GM23338 (cell line): ENCODE measurements around the gene PACRGL. TPM values are rescaled to one million over a fixed set of nuclear protein-coding genes. Genes with fewer than 3 reads are reported as not detected.

Experiments used
- ATAC-seq: fragments of 200-7000 bp; cut with Tn5 transposase; 3 replicates; pipeline ENCODE4 v1.9.1; 2020
- DNase-seq: peaks from one replicate; pipeline ENCODE4 v3.0.0-alpha.2; 2015; ENCODE audit warnings: low spot score
- H2AFZ ChIP-seq: fragments of 200-600 bp; sonication (generic); 2 replicates; pipeline ENCODE4 v1.8.0; 2016; ENCODE audit warnings: antibody characterized with exemption, mild to moderate bottlenecking, moderate library complexity
- H3F3A ChIP-seq: fragments of 200-600 bp; sonication (generic); replicated peaks from 2 replicates; pipeline ENCODE4 v1.8.0; 2017; ENCODE audit warnings: antibody characterized with exemption, mixed run types, low read depth
- H3K27ac ChIP-seq: fragments of 200-600 bp; sonication (generic); 2 replicates; pipeline ENCODE4 v1.6.1; 2016; ENCODE audit warnings: low read depth
- H3K27me3 ChIP-seq: fragments of 200-600 bp; sonication (generic); 2 replicates; pipeline ENCODE4 v1.8.0; 2016; ENCODE audit warnings: mild to moderate bottlenecking, mixed run types, moderate library complexity; ENCODE audit not compliant: insufficient read depth
- H3K36me3 ChIP-seq: fragments of 200-600 bp; sonication (generic); 2 replicates; pipeline ENCODE4 v1.8.0; 2016; ENCODE audit warnings: mild to moderate bottlenecking; ENCODE audit not compliant: insufficient read depth
- H3K4me1 ChIP-seq: fragments of 200-600 bp; sonication (generic); 2 replicates; pipeline ENCODE4 v1.8.0; 2016; ENCODE audit warnings: mild to moderate bottlenecking, moderate library complexity; ENCODE audit not compliant: insufficient read depth
- H3K4me2 ChIP-seq: fragments of 200-600 bp; sonication (generic); 2 replicates; pipeline ENCODE4 v1.7.1; 2017; ENCODE audit warnings: mixed run types
- H3K4me3 ChIP-seq: fragments of 200-600 bp; sonication (generic); 2 replicates; pipeline ENCODE4 v1.6.1; 2016; ENCODE audit warnings: mixed run types
- H3K79me2 ChIP-seq: fragments of 200-600 bp; sonication (generic); replicated peaks from 2 replicates; pipeline ENCODE4 v1.8.0; 2017; ENCODE audit warnings: mild to moderate bottlenecking; ENCODE audit not compliant: insufficient read depth
- H3K9me2 ChIP-seq: fragments of 200-600 bp; sonication (generic); 2 replicates; pipeline ENCODE4 v1.8.0; 2017; ENCODE audit not compliant: insufficient read depth
- H4K20me1 ChIP-seq: fragments of 200-600 bp; sonication (generic); replicated peaks from 2 replicates; pipeline ENCODE4 v1.8.0; 2017; ENCODE audit warnings: mild to moderate bottlenecking; ENCODE audit not compliant: insufficient read depth
- H3K27ac Mint-ChIP-seq: 2 replicates; pipeline ENCODE4 v1.8.0; 2020; ENCODE audit warnings: inconsistent platforms, mild to moderate bottlenecking, moderate library complexity, mixed read lengths
- H3K27me3 Mint-ChIP-seq: 3 replicates; pipeline ENCODE4 v1.8.0; 2022; ENCODE audit warnings: low read depth, mild to moderate bottlenecking, moderate library complexity, mixed read lengths, inconsistent platforms; ENCODE audit not compliant: insufficient read depth, poor library complexity
- H3K36me3 Mint-ChIP-seq: 3 replicates; pipeline ENCODE4 v1.8.0; 2021; ENCODE audit warnings: low read depth, mild to moderate bottlenecking, inconsistent platforms, moderate library complexity, mixed read lengths
- H3K4me1 Mint-ChIP-seq: 3 replicates; pipeline ENCODE4 v1.8.0; 2020; ENCODE audit warnings: mild to moderate bottlenecking, inconsistent platforms, mixed read lengths
- H3K4me3 Mint-ChIP-seq: 3 replicates; pipeline ENCODE4 v1.8.0; 2021; ENCODE audit warnings: moderate library complexity, mild to moderate bottlenecking, inconsistent platforms, mixed read lengths
- H3K9me3 Mint-ChIP-seq: 3 replicates; pipeline ENCODE4 v1.8.0; 2020; ENCODE audit warnings: moderate library complexity, mild to moderate bottlenecking, inconsistent platforms, mixed read lengths
- CREB1 ChIP-seq: fragments of 250-450 bp; sonication (Bioruptor Pico); IDR thresholded peaks from 2 replicates; pipeline ENCODE4 v1.5.0; 2020; ENCODE audit warnings: low read depth, mild to moderate bottlenecking, moderate library complexity
- CTCF ChIP-seq, 2 experiments: fragments of 200-600 bp in 1 of 2; sonication (generic) in 1 of 2; conservative IDR thresholded peaks; 2 replicates each; pipeline versions ENCODE4 v1.5.1 to v1.6.1; 2016 to 2017; ENCODE audit warnings: antibody characterized with exemption in 2 of 2, low read depth in 2 of 2, mild to moderate bottlenecking in 2 of 2, moderate library complexity in 1 of 2
- EZH2 ChIP-seq: fragments of 200-600 bp; sonication (generic); IDR thresholded peaks from one replicate; pipeline ENCODE4 v1.8.0; 2017; ENCODE audit warnings: antibody characterized with exemption, mild to moderate bottlenecking, low read depth; ENCODE audit not compliant: unreplicated experiment
- EZH2phosphoT487 ChIP-seq: fragments of 200-600 bp; sonication (generic); IDR thresholded peaks from one replicate; pipeline ENCODE4 v1.8.1; 2018; ENCODE audit warnings: antibody characterized with exemption; ENCODE audit not compliant: unreplicated experiment
- JUNB ChIP-seq: IDR thresholded peaks from one replicate; pipeline ENCODE4 v1.6.1; 2016; ENCODE audit warnings: antibody characterized with exemption; ENCODE audit not compliant: unreplicated experiment
- NANOG ChIP-seq: IDR thresholded peaks from 2 replicates; pipeline ENCODE4 v1.6.1; 2016; ENCODE audit warnings: antibody characterized with exemption, borderline replicate concordance
- POLR2AphosphoS5 ChIP-seq: IDR thresholded peaks from 2 replicates; pipeline ENCODE4 v1.6.1; 2016; ENCODE audit warnings: antibody characterized with exemption, low read depth
- STAT1 ChIP-seq: IDR thresholded peaks from one replicate; pipeline ENCODE4 v1.6.1; 2016; ENCODE audit warnings: antibody characterized with exemption; ENCODE audit not compliant: unreplicated experiment
- ZNF114 ChIP-seq: fragments of 250-450 bp; sonication (Bioruptor Pico); IDR thresholded peaks from 2 replicates; pipeline ENCODE4 v1.5.0; 2020; ENCODE audit warnings: mild to moderate bottlenecking, moderate library complexity
- ZNF331 ChIP-seq: fragments of 250-450 bp; sonication (Bioruptor Pico); IDR thresholded peaks from 2 replicates; pipeline ENCODE4 v1.5.0; 2020; ENCODE audit warnings: low read depth, mild to moderate bottlenecking, moderate library complexity
- polyA plus RNA-seq: library from polyadenylated mRNA; unstranded; fragments of >200 nt; fragmentation: Nextera tagmentation; extraction: Ambion mirVana; gene quantifications from 2 replicates; pipeline ENCODE4 v1.2.1, GENCODE V29; 2016
- total RNA-seq: library from RNA; depleted of rRNA; stranded (reverse); fragments of >200 nt; shearing (Covaris generic); gene quantifications from 2 replicates; pipeline ENCODE4 v1.2.3, GENCODE V29; 2014
- TF ChIP-seq, protein P1 (sequence below): IDR thresholded peaks from one replicate; pipeline ENCODE4 v1.6.1; 2018; ENCODE audit warnings: antibody characterized with exemption; ENCODE audit not compliant: unreplicated experiment

PACRGL gene
- total and polyA plus RNA-seq, 2 experiments from 2014 or later, result 4.8 to 15.8 TPM

GRCh38 chr4:20662851-20663250 lies 37.4 kb upstream of the PACRGL start:
- H3K4me3 Mint-ChIP-seq, result no peak overlapping the region
- peaks cover 15% of the 10 kb centered on the region for H3K4me1 Mint-ChIP-seq
- Histone ChIP-seq H4K20me1 (no peaks in the 10 kb centered on the region), H3K4me2 (no peak overlapping the region), H3K79me2 (no peaks in the 10 kb centered on the region), H3K36me3 (no peaks in the 10 kb centered on the region), H2AFZ (no peak overlapping the region), H3F3A (no peaks in the 10 kb centered on the region), H3K4me3 (no peak overlapping the region), H3K27me3 (no peaks in the 10 kb centered on the region), H3K27ac (no peak overlapping the region), H3K9me2 (peaks cover 15% of the 10 kb centered on the region; the same call in 1 of the 2 replicates), H3K4me1 (peaks cover 5% of the 10 kb centered on the region)
- peaks cover 5% of the 10 kb centered on the region for H3K27me3 Mint-ChIP-seq
- H3K27ac Mint-ChIP-seq, result no peak overlapping the region
- no peaks in the 10 kb centered on the region for H3K36me3 Mint-ChIP-seq
- H3K9me3 Mint-ChIP-seq, result 0 out of 3 replicates have a peak, but pooled peaks cover 5% of the 10 kb centered on the region
- TF ChIP-seq ZNF331 (CRISPR knock-in tag) (no peak), ZNF114 (CRISPR knock-in tag) (no peak), STAT1 (no peak), NANOG (no peak), EZH2 (no peak), CTCF (conservative IDR thresholded peaks at IDR 0.05; ENCODE audit: low read depth in 2 of 2) (no peak), EZH2phosphoT487 (no peak), JUNB (no peak)
- ATAC-seq (no peak), DNase-seq (no peak)

DNA sequence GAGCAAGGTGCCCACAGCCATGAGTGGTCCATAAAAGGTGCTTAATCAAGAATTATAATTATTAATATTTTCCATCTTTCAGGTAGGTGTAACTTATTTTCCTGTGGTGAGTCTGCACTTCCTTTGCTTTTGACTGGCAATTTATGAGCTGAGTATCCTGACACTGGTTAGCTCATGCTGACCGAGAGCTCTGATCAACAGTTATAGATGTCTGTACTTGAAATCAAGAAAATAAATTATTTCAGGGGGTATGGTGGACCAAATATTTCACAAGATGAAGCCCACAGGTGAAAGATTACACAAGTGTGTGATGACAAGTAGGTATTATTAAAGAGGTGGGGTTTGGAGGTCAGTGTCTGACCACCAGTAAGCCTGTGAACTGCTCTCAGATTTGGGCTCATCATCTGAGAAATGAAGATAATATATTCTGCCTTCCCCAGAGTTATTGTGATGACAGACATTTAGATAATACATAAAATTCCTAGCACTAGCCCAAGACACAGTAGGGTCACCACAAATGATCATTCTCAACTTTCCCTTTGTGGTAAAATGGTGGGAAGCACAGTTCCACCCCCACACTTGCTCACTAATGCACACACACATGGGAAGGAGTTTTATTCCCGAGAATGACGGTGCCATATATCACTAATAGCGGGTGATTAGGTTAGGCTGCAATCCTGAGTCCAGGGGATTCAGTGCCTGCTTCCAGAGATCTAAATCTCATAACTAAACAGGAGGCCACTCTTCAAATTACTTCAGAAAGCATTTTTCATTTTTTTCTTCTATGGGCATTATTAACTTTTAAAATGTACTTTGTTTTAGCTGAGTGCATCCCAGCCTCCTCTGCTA lies 34.0 kb upstream of the PACRGL start:
- Histone ChIP-seq H4K20me1 (no peaks in the 10 kb centered on the region), H3K27ac (no peak overlapping the region), H3F3A (no peaks in the 10 kb centered on the region), H3K36me3 (no peaks in the 10 kb centered on the region), H3K4me2 (no peak overlapping the region), H3K4me3 (no peak overlapping the region), H3K9me2 (peaks cover 14% of the 10 kb centered on the region; the same call in 1 of the 2 replicates), H3K4me1 (no peaks in the 10 kb centered on the region), H2AFZ (no peak overlapping the region), H3K27me3 (no peaks in the 10 kb centered on the region), H3K79me2 (no peaks in the 10 kb centered on the region)
- Mint-ChIP-seq H3K36me3 (no peaks in the 10 kb centered on the region), H3K9me3 (0 out of 3 replicates have a peak, but pooled peaks cover 5% of the 10 kb centered on the region), H3K27ac (no peak overlapping the region), H3K4me1 (no peaks in the 10 kb centered on the region; the same call in 2 of the 3 replicates), H3K27me3 (peaks cover 5% of the 10 kb centered on the region), H3K4me3 (no peak overlapping the region)
- TF ChIP-seq CREB1 (CRISPR knock-in tag), result no peak
- TF ChIP-seq, protein P1, sequence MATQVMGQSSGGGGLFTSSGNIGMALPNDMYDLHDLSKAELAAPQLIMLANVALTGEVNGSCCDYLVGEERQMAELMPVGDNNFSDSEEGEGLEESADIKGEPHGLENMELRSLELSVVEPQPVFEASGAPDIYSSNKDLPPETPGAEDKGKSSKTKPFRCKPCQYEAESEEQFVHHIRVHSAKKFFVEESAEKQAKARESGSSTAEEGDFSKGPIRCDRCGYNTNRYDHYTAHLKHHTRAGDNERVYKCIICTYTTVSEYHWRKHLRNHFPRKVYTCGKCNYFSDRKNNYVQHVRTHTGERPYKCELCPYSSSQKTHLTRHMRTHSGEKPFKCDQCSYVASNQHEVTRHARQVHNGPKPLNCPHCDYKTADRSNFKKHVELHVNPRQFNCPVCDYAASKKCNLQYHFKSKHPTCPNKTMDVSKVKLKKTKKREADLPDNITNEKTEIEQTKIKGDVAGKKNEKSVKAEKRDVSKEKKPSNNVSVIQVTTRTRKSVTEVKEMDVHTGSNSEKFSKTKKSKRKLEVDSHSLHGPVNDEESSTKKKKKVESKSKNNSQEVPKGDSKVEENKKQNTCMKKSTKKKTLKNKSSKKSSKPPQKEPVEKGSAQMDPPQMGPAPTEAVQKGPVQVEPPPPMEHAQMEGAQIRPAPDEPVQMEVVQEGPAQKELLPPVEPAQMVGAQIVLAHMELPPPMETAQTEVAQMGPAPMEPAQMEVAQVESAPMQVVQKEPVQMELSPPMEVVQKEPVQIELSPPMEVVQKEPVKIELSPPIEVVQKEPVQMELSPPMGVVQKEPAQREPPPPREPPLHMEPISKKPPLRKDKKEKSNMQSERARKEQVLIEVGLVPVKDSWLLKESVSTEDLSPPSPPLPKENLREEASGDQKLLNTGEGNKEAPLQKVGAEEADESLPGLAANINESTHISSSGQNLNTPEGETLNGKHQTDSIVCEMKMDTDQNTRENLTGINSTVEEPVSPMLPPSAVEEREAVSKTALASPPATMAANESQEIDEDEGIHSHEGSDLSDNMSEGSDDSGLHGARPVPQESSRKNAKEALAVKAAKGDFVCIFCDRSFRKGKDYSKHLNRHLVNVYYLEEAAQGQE, result no peak
- no peak for TF ChIP-seq CTCF (conservative IDR thresholded peaks at IDR 0.05; ENCODE audit: low read depth in 2 of 2)
- no peak for TF ChIP-seq NANOG
- no peak for TF ChIP-seq JUNB
- no peak for TF ChIP-seq EZH2phosphoT487
- no peak for TF ChIP-seq EZH2
- no peak for TF ChIP-seq ZNF331 (CRISPR knock-in tag)
- TF ChIP-seq POLR2AphosphoS5, result no peak
- no peak for TF ChIP-seq STAT1
- no peak for DNase-seq
- no peak for ATAC-seq
